ENCODE results near the gene EGLN1.
"Not testable (repeated sequence)": the region's sequence is repeated elsewhere in the genome, so short reads cannot be mapped to it uniquely, and the experiment has no call there.

GRCh38 chr1:231471500-231471899, 49.4 kb upstream of the EGLN1 start:
- not testable (repeated sequence) for TF ChIP-seq POLR2A, CTCF, POLR2AphosphoS5, EP300 (IDR thresholded peaks at IDR 0.05)

Data from gastroesophageal sphincter (tissue), 3 donors.